ENCODE data around the gene TMEM225B.

- TF ChIP-seq CTCF (IDR thresholded peaks at IDR 0.05) = no peak
- TF ChIP-seq POLR2AphosphoS5 (IDR thresholded peaks at IDR 0.05) = no peak
- TF ChIP-seq POLR2A (IDR thresholded peaks at IDR 0.05) = no peak
Observed at GRCh38 chr7:99606531-99606930, 8.5 kb downstream of the TMEM225B start.
